Measurements from ENCODE around the gene PRKCE. TPM values are rescaled to one million over a fixed set of nuclear protein-coding genes. Genes with fewer than 3 reads are reported as not detected.

Gene PRKCE
- total and polyA plus RNA-seq, 3 donors from 2014 or later = 27.4 to 35.8 (median 33.1) TPM

- Histone ChIP-seq H3K4me1 (peaks cover 15% of the 10 kb centered on the region), H3K4me3 (no peak overlapping the region), H3K27me3 (no peaks in the 10 kb centered on the region), H3K27ac (no peak overlapping the region), H3K9me3 (no peaks in the 10 kb centered on the region), H3K36me3 (ENCODE audit: low read depth, missing control alignments) (no peaks in the 10 kb centered on the region)
- intact Hi-C loops (cut with DNase I; ENCODE audit: low total_unique reads) = no loop called here
- 50 to 57% methylated on average over 1 of the region's 1 CpG for WGBS, 2 donors
- no peak for TF ChIP-seq CTCF (IDR thresholded peaks at IDR 0.05)
- no peak for TF ChIP-seq POLR2A (IDR thresholded peaks at IDR 0.05)
- peak; percentile 22 for DNase-seq
Measured at GRCh38 chr2:45614330-45614729, 37.1 kb upstream of the PRKCE start.

- no peaks in the 10 kb centered on the region for H3K36me3 ChIP-seq (ENCODE audit: low read depth, missing control alignments)
- no peaks in the 10 kb centered on the region for H3K9me3 ChIP-seq
- H3K27ac ChIP-seq = no peak overlapping the region
- H3K27me3 ChIP-seq = no peaks in the 10 kb centered on the region
- TF ChIP-seq CTCF (IDR thresholded peaks at IDR 0.05) = no peak
- TF ChIP-seq POLR2A (IDR thresholded peaks at IDR 0.05) = no peak
- no peak overlapping the region for H3K4me3 ChIP-seq
- WGBS, 2 donors = 68 to 69% methylated on average over 3 of the region's 3 CpGs
- no peak for DNase-seq
- H3K4me1 ChIP-seq = peaks cover 14% of the 10 kb centered on the region
- intact Hi-C loops (cut with DNase I; ENCODE audit: low total_unique reads) = no loop called here
Measured at GRCh38 chr2:45614871-45615415, 36.5 kb upstream of the PRKCE start.

GRCh38 chr2:45616658-45617411, 34.6 kb upstream of the PRKCE start:
- Histone ChIP-seq H3K27ac (no peak overlapping the region), H3K4me3 (no peak overlapping the region), H3K36me3 (ENCODE audit: low read depth, missing control alignments) (no peaks in the 10 kb centered on the region), H3K27me3 (no peaks in the 10 kb centered on the region), H3K9me3 (no peaks in the 10 kb centered on the region), H3K4me1 (peaks cover 6% of the 10 kb centered on the region)
- no peak for DNase-seq
- no peak for TF ChIP-seq CTCF (IDR thresholded peaks at IDR 0.05)
- no peak for TF ChIP-seq POLR2A (IDR thresholded peaks at IDR 0.05)
- WGBS, 2 donors = 68 to 74% methylated on average over 4 of the region's 4 CpGs
- intact Hi-C loops (cut with DNase I; ENCODE audit: low total_unique reads) = no loop called here

GRCh38 chr2:45617496-45617895, 34.0 kb upstream of the PRKCE start:
- DNase-seq = no peak
- TF ChIP-seq CTCF (IDR thresholded peaks at IDR 0.05) = no peak
- no peak for TF ChIP-seq POLR2A (IDR thresholded peaks at IDR 0.05)
- Histone ChIP-seq H3K27ac (no peak overlapping the region), H3K9me3 (no peaks in the 10 kb centered on the region), H3K36me3 (ENCODE audit: low read depth, missing control alignments) (no peaks in the 10 kb centered on the region), H3K27me3 (no peaks in the 10 kb centered on the region), H3K4me1 (peaks cover 6% of the 10 kb centered on the region), H3K4me3 (no peak overlapping the region)
- WGBS, 2 donors = 80 to 81% methylated on average over 2 of the region's 2 CpGs
- intact Hi-C loops (cut with DNase I; ENCODE audit: low total_unique reads) = no loop called here
